ENCODE results near the gene SYCP2L. TPM values are rescaled to one million over a fixed set of nuclear protein-coding genes. Genes with fewer than 3 reads are reported as not detected.
A peak's percentile ranks its signal among the peaks of the same experiment; 100 is the strongest.
"Not testable (repeated sequence)": the region's sequence is repeated elsewhere in the genome, so short reads cannot be mapped to it uniquely, and the experiment has no call there.

SYCP2L gene
- total and polyA plus RNA-seq, 2 donors (not counting 3 experiments of a cell fraction or from before 2014, with no cell fraction given) = not detected

GRCh38 chr6:10884245-10884972 is 2.4 kb upstream of the SYCP2L start:
- ChIA-PET POLR2A (no interaction called here), CTCF (no interaction called here)
- H3K36me3 ChIP-seq (ENCODE audit: control insufficient read depth in 2 of 2, extremely low read depth in 1 of 2, insufficient read depth in 2 of 2, low read length in 2 of 2) = no peaks in the 10 kb centered on the region
- H3K4me1 ChIP-seq (ENCODE audit: control insufficient read depth, extremely low read depth, insufficient read depth, low read length) = peaks cover 3% of the 10 kb centered on the region
- no TSS peak for BruUV-seq (replicated peaks)
- no peak overlapping the region for H2AFZ ChIP-seq (ENCODE audit: low read depth, low read length)
- H3K9ac ChIP-seq (replicated peaks; ENCODE audit: extremely low read depth, insufficient read depth, low read length) = no peak overlapping the region
- TF ChIP-seq POLR2AphosphoS5 (IDR thresholded peaks at IDR 0.05; ENCODE audit: insufficient read depth, low read depth, low read length) = no peak
- TF ChIP-seq POLR2A (IDR thresholded peaks at IDR 0.05; ENCODE audit: low read depth, low read length) = no peak
- peak; percentile 14 for TF ChIP-seq EZH2 (IDR thresholded peaks at IDR 0.05; ENCODE audit: borderline replicate concordance, low read depth, low read length, severe bottlenecking)
- no peak for TF ChIP-seq JUN (IDR thresholded peaks at IDR 0.05; ENCODE audit: borderline replicate concordance, insufficient read depth, insufficient read length, low read depth)
- H3K79me2 ChIP-seq (ENCODE audit: control insufficient read depth, insufficient read depth, low read length) = no peaks in the 10 kb centered on the region
- no peak overlapping the region for H3K27ac ChIP-seq (ENCODE audit: insufficient read depth, low read depth, low read length)
- peaks cover 58 to 82% of the 10 kb centered on the region in 2 experiments for H3K27me3 ChIP-seq (ENCODE audit: control insufficient read depth in 2 of 2, insufficient read depth in 2 of 2, low read length in 2 of 2)
- no peak for DNase-seq (ENCODE audit: low read depth, low spot score)
- H3K4me3 ChIP-seq (replicated peaks in 1 of 3; ENCODE audit: insufficient read depth in 1 of 3, low read depth in 1 of 3, low read length in 3 of 3) = no peak overlapping the region
- no peaks in the 10 kb centered on the region for H4K20me1 ChIP-seq (replicated peaks; ENCODE audit: control insufficient read depth, extremely low read depth, insufficient read depth, low read length)
- intact Hi-C loops (cut with micrococcal nuclease) (no loop called here), dilution Hi-C loops (cut with MboI; ENCODE audit: extremely low pct_ligation_motif_present, low sequenced_read_pairs) (no loop called here)
- H3K4me2 ChIP-seq (ENCODE audit: insufficient read depth, low read length) = no peak overlapping the region
- FAIRE-seq = no peak
- no peaks in the 10 kb centered on the region for H3K9me3 ChIP-seq (replicated peaks; ENCODE audit: control insufficient read depth, insufficient read depth, low read length)
- no peaks in the 10 kb centered on the region for H3K9me1 ChIP-seq (replicated peaks; ENCODE audit: control insufficient read depth, extremely low read depth, insufficient read depth, low read length)

- BruUV-seq (replicated peaks); POLR2A ChIA-PET; H3K9ac ChIP-seq (replicated peaks; ENCODE audit: extremely low read depth, insufficient read depth, low read length); H3K36me3 ChIP-seq (ENCODE audit: control insufficient read depth in 2 of 2, extremely low read depth in 1 of 2, insufficient read depth in 2 of 2, low read length in 2 of 2); DNase-seq (ENCODE audit: low read depth, low spot score); H3K4me2 ChIP-seq (ENCODE audit: insufficient read depth, low read length); FAIRE-seq; H3K9me1 ChIP-seq (replicated peaks; ENCODE audit: control insufficient read depth, extremely low read depth, insufficient read depth, low read length); H3K4me1 ChIP-seq (ENCODE audit: control insufficient read depth, extremely low read depth, insufficient read depth, low read length); H3K79me2 ChIP-seq (ENCODE audit: control insufficient read depth, insufficient read depth, low read length); H4K20me1 ChIP-seq (replicated peaks; ENCODE audit: control insufficient read depth, extremely low read depth, insufficient read depth, low read length); intact Hi-C loops (cut with micrococcal nuclease); dilution Hi-C loops (cut with MboI; ENCODE audit: extremely low pct_ligation_motif_present, low sequenced_read_pairs); H3K9me3 ChIP-seq (replicated peaks; ENCODE audit: control insufficient read depth, insufficient read depth, low read length); H3K4me3 ChIP-seq (replicated peaks in 1 of 3; ENCODE audit: insufficient read depth in 1 of 3, low read depth in 1 of 3, low read length in 3 of 3); H3K27ac ChIP-seq (ENCODE audit: insufficient read depth, low read depth, low read length): not testable (repeated sequence)
- Histone ChIP-seq H3K27me3 (ENCODE audit: control insufficient read depth in 2 of 2, insufficient read depth in 2 of 2, low read length in 2 of 2) (peaks cover 47 to 65% of the 10 kb centered on the region in 2 experiments), H2AFZ (ENCODE audit: low read depth, low read length) (peak overlapping the region; percentile 73)
- CTCF ChIA-PET = interaction anchor here (1.4 to 1.6 kb wide), 3 partner anchors 13 to 68 kb away, joined by 3 to 7 read pairs (median 4); no protein-coding TSS in a partner anchor
Observed at GRCh38 chr6:10886365-10886690, 524 bp upstream of the SYCP2L start.
